AG09319 (cell line): Measurements from ENCODE around the gene C10orf105.

ENCODE experiments used
- DNase-seq: peaks from one replicate; pipeline ENCODE4 v3.0.0-alpha.2; 2010; ENCODE audit warnings: low read depth; ENCODE audit errors: extremely low read depth
- CTCF ChIP-seq: IDR thresholded peaks from 2 replicates; pipeline ENCODE4 v1.5.1; 2011; ENCODE audit warnings: low read depth, mild to moderate bottlenecking, inconsistent platforms, low read length, moderate library complexity

C10orf105 gene

GRCh38 chr10:71734797-71735196, 15.2 kb upstream of the C10orf105 start:
- TF ChIP-seq CTCF, result no peak
- no peak for DNase-seq

- no peak for DNase-seq
- no peak for TF ChIP-seq CTCF
Measured at GRCh38 chr10:71731791-71732190, 12.2 kb upstream of the C10orf105 start.

GRCh38 chr10:71729161-71729636, 9.6 kb upstream of the C10orf105 start:
- no peak for DNase-seq
- TF ChIP-seq CTCF, result no peak

GRCh38 chr10:71727738-71728737, 8.5 kb upstream of the C10orf105 start:
- no peak for TF ChIP-seq CTCF
- peak; percentile 53 for DNase-seq

- no peak for TF ChIP-seq CTCF
- no peak for DNase-seq
Measured at GRCh38 chr10:71727105-71727737, 7.6 kb upstream of the C10orf105 start.

GRCh38 chr10:71726580-71727104, 7.1 kb upstream of the C10orf105 start:
- DNase-seq, result no peak
- TF ChIP-seq CTCF, result no peak
